Heart right ventricle (tissue), 16 donors: ENCODE measurements around the gene TMEM200A. TPM values are rescaled to one million over a fixed set of nuclear protein-coding genes. Genes with fewer than 3 reads are reported as not detected.

Experiments
- ATAC-seq, 8 donors: fragments of 200-7000 bp; cut with Tn5 transposase; one replicate each; pipeline ENCODE4 v1.9.1; 2020; ENCODE audit warnings: mild to moderate bottlenecking in 8 of 8, moderate library complexity in 8 of 8, moderate number of reproducible peaks in 1 of 8
- DNase-seq, 2 donors: peaks; one replicate each; pipeline ENCODE4 v3.0.0-alpha.2; 2020
- H3K27ac ChIP-seq, 10 donors: fragments of 200-600 bp; sonication (generic) in 2 of 10; one replicate each; pipeline versions ENCODE4 v1.5.0 to v1.8.0; 2020 to 2022; ENCODE audit warnings: mild to moderate bottlenecking in 3 of 10
- H3K27me3 ChIP-seq, 7 donors: fragments of 200-600 bp; one replicate each; pipeline ENCODE4 v1.8.0; 2021 to 2022; ENCODE audit warnings: mild to moderate bottlenecking in 2 of 7
- H3K36me3 ChIP-seq, 9 donors: fragments of 200-600 bp; sonication (generic) in 1 of 9; one replicate each; pipeline versions ENCODE4 v1.5.0 to v1.8.0; 2020 to 2022; ENCODE audit warnings: mild to moderate bottlenecking in 2 of 9
- H3K4me1 ChIP-seq, 9 donors: fragments of 200-600 bp; sonication (generic) in 1 of 9; one replicate each; pipeline versions ENCODE4 v1.5.0 to v1.8.0; 2020 to 2022; ENCODE audit warnings: mild to moderate bottlenecking in 4 of 9
- H3K4me3 ChIP-seq, 10 donors: fragments of 200-600 bp; sonication (generic) in 2 of 10; one replicate each; pipeline versions ENCODE4 v1.5.0 to v1.8.0; 2020 to 2022; ENCODE audit warnings: mild to moderate bottlenecking in 7 of 10, moderate library complexity in 2 of 10
- H3K9me3 ChIP-seq, 11 donors: fragments of 200-600 bp in 10 of 11; sonication (generic) in 2 of 11; one replicate each; pipeline versions ENCODE4 v1.5.0 to v1.8.0; 2013 to 2022; ENCODE audit warnings: mild to moderate bottlenecking in 2 of 11, control low read depth in 1 of 11, moderate library complexity in 1 of 11
- CTCF ChIP-seq, 9 donors: fragments of 200-600 bp; sonication (generic) in 2 of 9; IDR thresholded peaks; one replicate each; pipeline versions ENCODE4 v1.5.0 to v1.8.0; 2021 to 2022; ENCODE audit warnings: antibody characterized with exemption in 9 of 9, mild to moderate bottlenecking in 5 of 9, moderate library complexity in 1 of 9
- WGBS, 2 donors: extraction: QIAGEN DNeasy Blood & Tissue Kit; methylation state at CpG; one replicate each; pipeline ENCODE4 v1.1.7; 2013; ENCODE audit warnings: inconsistent platforms in 1 of 2; 5-methylcytosine and 5-hydroxymethylcytosine counted together
- intact Hi-C, 10 donors: fragments of 100-400 bp; cut with DNase I; formaldehyde crosslinking; loops; one replicate each; pipeline versions ENCODE4 v1.11.1 to v1.14.2; 2022
- polyA plus RNA-seq, 2 donors: library from polyadenylated mRNA; stranded (reverse); fragments of 200-250 nt; gene quantifications; one replicate each; pipeline ENCODE4 v1.2.3, GENCODE V29; 2013
- total RNA-seq, 10 donors: library from RNA; stranded (reverse); fragmentation: NEBNext Ultra II Directional in 3 of 10; extraction: Animal tissue kit (Norgen Biotek cat#: 25700) in 3 of 10; gene quantifications; one replicate each; pipeline versions ENCODE4 v1.2.1 to v1.2.4, GENCODE V29; 2021 to 2023
- donor health status: Arrhythmogenic right ventricular cardiomyopathy.
- donor health status: ischemic (EF 13 %, LVEDD 7.1; RV severe dilation, severe dysfunction).
- donor health status: healthy with polysubstance abuse.
- donor health status: DM: no; HTN: yes; CAD: no.
- donor health status: DM: no; HTN: no; CAD: no.
- donor health status: ischemic (EF 25% LVEDD 6.9; RV normal size, moderate dysfunction).
- donor health status: ischemic (EF 25% LVEDD 5.7; RV mildly dilated, moderate dysfunction).
- donor health status: healthy.
- donor health status: DM: yes; HTN: yes; CAD: no.
- donor health status: Ischemic cardiomyopathy.
- donor health status: ischemic (EF 35%, LVEDD 5.7; RV mildly dilated, moderate dysfunction).
- donor health status: nonischemic (EF 11% LVEDD 7.7; RV severe dilation, severe dysfunction).
- donor health status: DM: yes; HTN: yes; CAD: no.
- donor health status: PGD.
- donor health status: ischemic (EF 29% LVEDD 5.4; RV normal size, mild dysfunction).
- donor health status: nonischemic (EF 23%, LVEDD 6.1; RV moderate dilation, normal function).

Gene TMEM200A
- total and polyA plus RNA-seq, 12 donors = 0.07 to 0.39 (median 0.18) TPM; not detected in 4

GRCh38 chr6:130435181-130435580 lies 69.4 kb downstream of the TMEM200A start:
- intact Hi-C loops = no loop called here
- 90 to 95% methylated on average over 4 of the region's 4 CpGs for WGBS, 2 donors

GRCh38 chr6:130437961-130438360 lies 72.1 kb downstream of the TMEM200A start:
- intact Hi-C loops = no loop called here
- no peaks in the 10 kb centered on the region for H3K27me3 ChIP-seq
- no peaks in the 10 kb centered on the region for H3K4me1 ChIP-seq
- no peaks in the 10 kb centered on the region for H3K9me3 ChIP-seq
- no peak for TF ChIP-seq CTCF (IDR thresholded peaks at IDR 0.05)
- DNase-seq (no peak), ATAC-seq (no peak)
- H3K27ac ChIP-seq = no peak overlapping the region
- no peak overlapping the region for H3K4me3 ChIP-seq
- WGBS, 2 donors = 20 to 29% methylated on average over 1 of the region's 1 CpG
- H3K36me3 ChIP-seq = no peaks in the 10 kb centered on the region

More at GRCh38 chr6:130435181-130435580, 69.4 kb downstream of the TMEM200A start:
- no peaks in the 10 kb centered on the region for H3K27me3 ChIP-seq
- no peak overlapping the region for H3K4me3 ChIP-seq
- no peak for ATAC-seq
- no peaks in the 10 kb centered on the region for H3K9me3 ChIP-seq
- no peak for TF ChIP-seq CTCF (IDR thresholded peaks at IDR 0.05)
- H3K27ac ChIP-seq = no peak overlapping the region
- no peaks in the 10 kb centered on the region for H3K36me3 ChIP-seq
- H3K4me1 ChIP-seq = no peaks in the 10 kb centered on the region
- no peak for DNase-seq

- Histone ChIP-seq H3K9me3 (no peaks in the 10 kb centered on the region), H3K27me3 (no peaks in the 10 kb centered on the region), H3K4me3 (no peak overlapping the region), H3K27ac (no peak overlapping the region), H3K4me1 (no peaks in the 10 kb centered on the region), H3K36me3 (no peaks in the 10 kb centered on the region)
- DNase-seq (no peak), ATAC-seq (no peak)
- intact Hi-C loops = no loop called here
- TF ChIP-seq CTCF (IDR thresholded peaks at IDR 0.05) = no peak
Measured at GRCh38 chr6:130447374-130447773, 81.6 kb downstream of the TMEM200A start.

GRCh38 chr6:130452336-130452735 lies 86.5 kb downstream of the TMEM200A start:
- 99 to 100% methylated on average over 1 of the region's 1 CpG for WGBS, 2 donors
- no peak for ATAC-seq
- no peaks in the 10 kb centered on the region for H3K9me3 ChIP-seq
- H3K36me3 ChIP-seq = no peaks in the 10 kb centered on the region
- DNase-seq = no peak
- intact Hi-C loops = no loop called here
- no peak for TF ChIP-seq CTCF (IDR thresholded peaks at IDR 0.05)
- H3K27me3 ChIP-seq = peaks cover 0 to 4% (median 0%) of the 10 kb centered on the region in 7 donors
- H3K4me1 ChIP-seq = no peaks in the 10 kb centered on the region
- H3K27ac ChIP-seq = no peak overlapping the region
- no peak overlapping the region for H3K4me3 ChIP-seq
